BJ (cell line): ENCODE results near the gene RNF26. TPM values are rescaled to one million over a fixed set of nuclear protein-coding genes. Genes with fewer than 3 reads are reported as not detected.

Experiments used
- CTCF ChIA-PET: fragments of 350-600 bp; formaldehyde crosslinking; extraction: SDS; loops from one replicate; lab custom pipeline; 2021; ENCODE audit warnings: antibody characterized with exemption, inconsistent platforms; lab: Yijun Ruan, JAX
- POLR2A ChIA-PET: fragments of 300-600 bp; sonication (Branson Sonifier 250); formaldehyde crosslinking; extraction: SDS; loops from one replicate; lab custom pipeline; 2021; ENCODE audit warnings: antibody characterized with exemption; lab: Charles Lee
- DNase-seq: peaks from one replicate; pipeline ENCODE4 v3.0.0-alpha.2; 2011; ENCODE audit warnings: low read depth
- H3K27me3 ChIP-seq: 2 replicates; pipeline ENCODE4 v1.6.0; 2011; ENCODE audit warnings: low read length; ENCODE audit not compliant: control insufficient read depth, insufficient read depth
- H3K36me3 ChIP-seq: 2 replicates; pipeline ENCODE4 v1.5.1; 2011; ENCODE audit warnings: low read length; ENCODE audit not compliant: control insufficient read depth, insufficient read depth
- H3K4me3 ChIP-seq: 2 replicates; pipeline ENCODE4 v1.5.1; 2011; ENCODE audit warnings: low read depth, mild to moderate bottlenecking, control low read depth, low read length
- CTCF ChIP-seq: IDR thresholded peaks from 2 replicates; pipeline ENCODE4 v1.5.1; 2011; ENCODE audit warnings: low read depth, mild to moderate bottlenecking, control low read depth, inconsistent platforms, low read length, moderate library complexity; ENCODE audit not compliant: insufficient read depth
- polyA plus RNA-seq: library from polyadenylated mRNA; depleted of rRNA; stranded (reverse); fragments of >200 nt; gene quantifications from 2 replicates; pipeline ENCODE4 v1.2.3, GENCODE V29; 2011

The RNF26 gene
- polyA plus RNA-seq, 1 experiment: 65.1 TPM

- H3K36me3 ChIP-seq: no peaks in the 10 kb centered on the region
- no peak for TF ChIP-seq CTCF
- ChIA-PET POLR2A (interaction anchor here (1.1 kb wide), 1 partner anchor 29 kb away, joined by 5 read pairs; no protein-coding TSS in a partner anchor), CTCF (interaction anchor here (1.1 to 21.4 kb wide), 9 partner anchors 11 to 109 kb away, joined by 3 to 349 read pairs (median 9); partner anchors contain the start of gene USP2)
- H3K27me3 ChIP-seq: no peaks in the 10 kb centered on the region; the same call in 1 of the 2 replicates
- no peak for DNase-seq
- H3K4me3 ChIP-seq: no peak overlapping the region
Observed at GRCh38 chr11:119367661-119368120, 33.4 kb downstream of the RNF26 start.

- no peak overlapping the region for H3K4me3 ChIP-seq
- POLR2A ChIA-PET: interaction anchor here (1.1 kb wide), 1 partner anchor 30 kb away, joined by 5 read pairs; no protein-coding TSS in a partner anchor
Observed at GRCh38 chr11:119368121-119369034, 34.1 kb downstream of the RNF26 start.

GRCh38 chr11:119369132-119369925 lies 35.0 kb downstream of the RNF26 start:
- no peak for TF ChIP-seq CTCF
- H3K27me3 ChIP-seq: no peaks in the 10 kb centered on the region; the same call in 1 of the 2 replicates
- ChIA-PET CTCF (interaction anchor here (0.6 to 21.4 kb wide), 11 partner anchors 8 to 108 kb away, joined by 3 to 349 read pairs (median 7); partner anchors contain the start of gene C1QTNF5), POLR2A (no interaction called here)
- no peaks in the 10 kb centered on the region for H3K36me3 ChIP-seq
- H3K4me3 ChIP-seq: no peak overlapping the region
- DNase-seq: no peak

More at GRCh38 chr11:119368121-119369034, 34.1 kb downstream of the RNF26 start:
- Histone ChIP-seq H3K36me3 (no peaks in the 10 kb centered on the region), H3K27me3 (no peaks in the 10 kb centered on the region; the same call in 1 of the 2 replicates)
- TF ChIP-seq CTCF: no peak
- CTCF ChIA-PET: interaction anchor here (0.7 to 21.4 kb wide), 13 partner anchors 11 to 109 kb away, joined by 3 to 349 read pairs (median 7); partner anchors contain the start of genes C1QTNF5 and USP2
- DNase-seq: no peak

- H3K4me3 ChIP-seq: no peak overlapping the region
- no peaks in the 10 kb centered on the region for H3K36me3 ChIP-seq
- ChIA-PET POLR2A (no interaction called here), CTCF (interaction anchor here (0.6 to 21.4 kb wide), 11 partner anchors 9 to 110 kb away, joined by 3 to 349 read pairs (median 4); partner anchors contain the start of genes C1QTNF5 and USP2)
- DNase-seq: no peak
- no peaks in the 10 kb centered on the region; the same call in 1 of the 2 replicates for H3K27me3 ChIP-seq
- no peak for TF ChIP-seq CTCF
Observed at GRCh38 chr11:119370486-119371046, 36.2 kb downstream of the RNF26 start.
